PC-3 (cell line): Measurements from ENCODE around the gene S100A8. TPM values are rescaled to one million over a fixed set of nuclear protein-coding genes. Genes with fewer than 3 reads are reported as not detected.

ENCODE experiments used
- ATAC-seq: fragments of 200-7000 bp; cut with Tn5 transposase; 2 replicates; pipeline ENCODE4 v1.9.1; 2020; ENCODE audit warnings: mild to moderate bottlenecking, moderate library complexity
- BruUV-seq: library from RNA; stranded (reverse); fragments of 400-500 nt; replicated peaks from 2 replicates; lab custom pipeline; 2021; lab: Mats Ljungman, UMichigan
- CTCF ChIA-PET: fragments of 300-600 bp; sonication (Branson Sonifier 250); formaldehyde crosslinking; loops from one replicate; lab custom pipeline; 2022; ENCODE audit warnings: antibody characterized with exemption; lab: Charles Lee
- POLR2A ChIA-PET: fragments of 300-600 bp; sonication (Branson Sonifier 250); formaldehyde crosslinking; loops from one replicate; lab custom pipeline; 2022; ENCODE audit warnings: antibody characterized with exemption; ENCODE audit not compliant: unreplicated experiment; lab: Charles Lee
- DNase-seq: peaks from one replicate; pipeline ENCODE4 v3.0.0-alpha.2; 2015
- H2AFZ ChIP-seq: fragments of 300-600 bp; sonication (generic); 2 replicates; pipeline ENCODE4 v1.6.0; 2016; ENCODE audit warnings: antibody characterized with exemption, low read length
- H3F3A ChIP-seq: fragments of 300-600 bp; sonication (generic); one replicate; pipeline ENCODE4 v1.6.0; 2017; ENCODE audit warnings: antibody characterized with exemption, low read length, control low read depth, mild to moderate bottlenecking; ENCODE audit not compliant: unreplicated experiment
- H3K27ac ChIP-seq: fragments of 300-600 bp; sonication (generic); 2 replicates; pipeline ENCODE4 v1.5.1; 2016; ENCODE audit warnings: mild to moderate bottlenecking, low read length
- H3K27me3 ChIP-seq: fragments of 300-600 bp; sonication (generic); 2 replicates; pipeline ENCODE4 v1.6.1; 2016; ENCODE audit warnings: low read length, mixed read lengths
- H3K36me3 ChIP-seq: fragments of 300-600 bp; sonication (generic); 2 replicates; pipeline ENCODE4 v1.6.1; 2016; ENCODE audit warnings: low read depth, mixed run types, low read length, mixed read lengths
- H3K4me1 ChIP-seq: fragments of 300-600 bp; sonication (generic); 2 replicates; pipeline ENCODE4 v1.5.1; 2016; ENCODE audit warnings: low read length; ENCODE audit not compliant: insufficient read depth
- H3K4me2 ChIP-seq: fragments of 300-600 bp; sonication (generic); 2 replicates; pipeline ENCODE4 v1.6.0; 2016; ENCODE audit warnings: low read length
- H3K4me3 ChIP-seq: fragments of 300-600 bp; sonication (generic); 2 replicates; pipeline ENCODE4 v1.5.1; 2016; ENCODE audit warnings: mild to moderate bottlenecking, low read length, mixed read lengths
- H3K79me2 ChIP-seq: fragments of 300-600 bp; sonication (generic); 2 replicates; pipeline ENCODE4 v1.6.1; 2017; ENCODE audit warnings: low read length, mixed read lengths
- H3K9ac ChIP-seq: fragments of 300-600 bp; sonication (generic); 2 replicates; pipeline ENCODE4 v1.6.0; 2016; ENCODE audit warnings: mild to moderate bottlenecking, low read length
- H3K9me2 ChIP-seq: fragments of 300-600 bp; sonication (generic); replicated peaks from 2 replicates; pipeline ENCODE4 v1.6.1; 2016; ENCODE audit warnings: mixed run types, low read length, mixed read lengths
- H3K9me3 ChIP-seq: fragments of 300-600 bp; sonication (generic); 2 replicates; pipeline ENCODE4 v1.6.1; 2016; ENCODE audit warnings: low read length, mixed read lengths
- H4K20me1 ChIP-seq: fragments of 300-600 bp; sonication (generic); 2 replicates; pipeline ENCODE4 v1.6.1; 2016; ENCODE audit warnings: low read length, mixed read lengths
- CTCF ChIP-seq: fragments of 300-600 bp; sonication (generic); conservative IDR thresholded peaks from 2 replicates; pipeline ENCODE4 v1.5.1; 2017; ENCODE audit warnings: antibody characterized with exemption, low read depth, mild to moderate bottlenecking, low read length
- EZH2 ChIP-seq: fragments of 300-600 bp; sonication (generic); IDR thresholded peaks from one replicate; pipeline ENCODE4 v1.6.1; 2017; ENCODE audit warnings: antibody characterized with exemption, mild to moderate bottlenecking, low read length; ENCODE audit not compliant: unreplicated experiment
- EZH2phosphoT487 ChIP-seq: fragments of 300-600 bp; sonication (generic); IDR thresholded peaks from 2 replicates; pipeline ENCODE4 v1.6.1; 2018; ENCODE audit warnings: mild to moderate bottlenecking, antibody characterized with exemption, low read length, borderline replicate concordance
- intact Hi-C: fragments of 100-400 bp; cut with micrococcal nuclease; formaldehyde crosslinking; loops from 2 replicates; pipeline ENCODE4 v1.9.0; 2023
- total RNA-seq: library from RNA; depleted of rRNA; stranded (reverse); fragments of >200 nt; gene quantifications from 2 replicates; pipeline ENCODE4 v1.2.3, GENCODE V29; 2014

Gene S100A8
- total RNA-seq, 1 experiment from 2014 or later, result 0.29 TPM

GRCh38 chr1:153368495-153368894, 22.4 kb downstream of the S100A8 start:
- BruUV-seq, result no TSS peak

GRCh38 chr1:153367090-153367489, 23.8 kb downstream of the S100A8 start:
- H3K9ac ChIP-seq, result no peak overlapping the region
- no peaks in the 10 kb centered on the region for H3K36me3 ChIP-seq
- no peaks in the 10 kb centered on the region for H3K79me2 ChIP-seq
- H4K20me1 ChIP-seq, result no peaks in the 10 kb centered on the region
- H3K27me3 ChIP-seq, result no peaks in the 10 kb centered on the region
- H3K27ac ChIP-seq, result no peak overlapping the region
- peaks cover 38% of the 10 kb centered on the region for H3K4me1 ChIP-seq
- DNase-seq (no peak), ATAC-seq (no peak)
- TF ChIP-seq EZH2 (no peak), EZH2phosphoT487 (no peak), CTCF (no peak)
- ChIA-PET CTCF (no interaction called here), POLR2A (no interaction called here)
- no TSS peak for BruUV-seq
- no peaks in the 10 kb centered on the region for H3K9me2 ChIP-seq
- no peaks in the 10 kb centered on the region for H3K9me3 ChIP-seq
- H3K4me2 ChIP-seq, result no peak overlapping the region
- no peak overlapping the region for H2AFZ ChIP-seq
- intact Hi-C loops, result no loop called here
- H3F3A ChIP-seq, result no peaks in the 10 kb centered on the region
- no peak overlapping the region for H3K4me3 ChIP-seq

More at GRCh38 chr1:153368495-153368894, 22.4 kb downstream of the S100A8 start:
- ChIA-PET POLR2A (no interaction called here), CTCF (interaction anchor here (0.6 kb wide), 1 partner anchor 204 kb away, joined by 3 read pairs; no protein-coding TSS in a partner anchor)
- TF ChIP-seq EZH2phosphoT487, result no peak
- no peak for TF ChIP-seq CTCF
- TF ChIP-seq EZH2, result no peak
- Histone ChIP-seq H3K27ac (no peak overlapping the region), H3K79me2 (no peaks in the 10 kb centered on the region), H3K4me2 (no peak overlapping the region), H3K4me3 (no peak overlapping the region), H3K9me3 (no peaks in the 10 kb centered on the region), H3K36me3 (no peaks in the 10 kb centered on the region), H3K9ac (no peak overlapping the region), H3F3A (no peaks in the 10 kb centered on the region), H4K20me1 (no peaks in the 10 kb centered on the region), H3K4me1 (peaks cover 39% of the 10 kb centered on the region), H3K9me2 (no peaks in the 10 kb centered on the region), H2AFZ (no peak overlapping the region), H3K27me3 (no peaks in the 10 kb centered on the region)
- intact Hi-C loops, result no loop called here
- ATAC-seq, result no peak
- DNase-seq, result no peak

GRCh38 chr1:153366261-153366660, 24.6 kb downstream of the S100A8 start:
- Histone ChIP-seq H3K4me1 (peaks cover 30% of the 10 kb centered on the region), H3K9ac (no peak overlapping the region), H3K4me3 (no peak overlapping the region), H2AFZ (no peak overlapping the region), H4K20me1 (no peaks in the 10 kb centered on the region), H3K4me2 (no peak overlapping the region), H3K9me3 (no peaks in the 10 kb centered on the region), H3K27ac (no peak overlapping the region), H3K9me2 (no peaks in the 10 kb centered on the region), H3K79me2 (no peaks in the 10 kb centered on the region), H3F3A (no peaks in the 10 kb centered on the region), H3K36me3 (no peaks in the 10 kb centered on the region), H3K27me3 (no peaks in the 10 kb centered on the region)
- DNase-seq (no peak), ATAC-seq (no peak)
- ChIA-PET POLR2A (no interaction called here), CTCF (no interaction called here)
- BruUV-seq, result no TSS peak
- TF ChIP-seq CTCF, result no peak
- TF ChIP-seq EZH2phosphoT487, result no peak
- TF ChIP-seq EZH2, result no peak
- intact Hi-C loops, result no loop called here
